NB4 (cell line): ENCODE data around the gene CREBBP.

ENCODE experiments used
- MYC ChIP-seq: IDR thresholded peaks from 2 replicates; pipeline ENCODE4 v1.6.1; 2011; ENCODE audit warnings: low read depth, low read length
- POLR2A ChIP-seq: IDR thresholded peaks from 2 replicates; pipeline ENCODE4 v1.6.1; 2011; ENCODE audit warnings: mild to moderate bottlenecking; ENCODE audit not compliant: insufficient read length; ENCODE audit errors: extremely low read depth
- TF ChIP-seq, protein P1 (sequence below): IDR thresholded peaks from one replicate; pipeline ENCODE4 v1.5.1; 2012; ENCODE audit warnings: low read depth, low read length
- TF ChIP-seq, protein P2 (sequence below): IDR thresholded peaks from 2 replicates; pipeline ENCODE4 v1.6.1; 2011; ENCODE audit warnings: low read depth, low read length

GRCh38 chr16:3756113-3756512, 124.4 kb downstream of the CREBBP start:
- TF ChIP-seq, protein P1, sequence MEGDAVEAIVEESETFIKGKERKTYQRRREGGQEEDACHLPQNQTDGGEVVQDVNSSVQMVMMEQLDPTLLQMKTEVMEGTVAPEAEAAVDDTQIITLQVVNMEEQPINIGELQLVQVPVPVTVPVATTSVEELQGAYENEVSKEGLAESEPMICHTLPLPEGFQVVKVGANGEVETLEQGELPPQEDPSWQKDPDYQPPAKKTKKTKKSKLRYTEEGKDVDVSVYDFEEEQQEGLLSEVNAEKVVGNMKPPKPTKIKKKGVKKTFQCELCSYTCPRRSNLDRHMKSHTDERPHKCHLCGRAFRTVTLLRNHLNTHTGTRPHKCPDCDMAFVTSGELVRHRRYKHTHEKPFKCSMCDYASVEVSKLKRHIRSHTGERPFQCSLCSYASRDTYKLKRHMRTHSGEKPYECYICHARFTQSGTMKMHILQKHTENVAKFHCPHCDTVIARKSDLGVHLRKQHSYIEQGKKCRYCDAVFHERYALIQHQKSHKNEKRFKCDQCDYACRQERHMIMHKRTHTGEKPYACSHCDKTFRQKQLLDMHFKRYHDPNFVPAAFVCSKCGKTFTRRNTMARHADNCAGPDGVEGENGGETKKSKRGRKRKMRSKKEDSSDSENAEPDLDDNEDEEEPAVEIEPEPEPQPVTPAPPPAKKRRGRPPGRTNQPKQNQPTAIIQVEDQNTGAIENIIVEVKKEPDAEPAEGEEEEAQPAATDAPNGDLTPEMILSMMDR, result no peak
- TF ChIP-seq, protein P2, sequence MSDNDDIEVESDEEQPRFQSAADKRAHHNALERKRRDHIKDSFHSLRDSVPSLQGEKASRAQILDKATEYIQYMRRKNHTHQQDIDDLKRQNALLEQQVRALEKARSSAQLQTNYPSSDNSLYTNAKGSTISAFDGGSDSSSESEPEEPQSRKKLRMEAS, result no peak
- TF ChIP-seq POLR2A (no peak), MYC (no peak)
